Eye (tissue), 1 donor: ENCODE results near the gene WDR27.

Experiments
- DNase-seq: peaks from one replicate; pipeline ENCODE4 v3.0.0-alpha.2; 2015

The WDR27 gene

DNA sequence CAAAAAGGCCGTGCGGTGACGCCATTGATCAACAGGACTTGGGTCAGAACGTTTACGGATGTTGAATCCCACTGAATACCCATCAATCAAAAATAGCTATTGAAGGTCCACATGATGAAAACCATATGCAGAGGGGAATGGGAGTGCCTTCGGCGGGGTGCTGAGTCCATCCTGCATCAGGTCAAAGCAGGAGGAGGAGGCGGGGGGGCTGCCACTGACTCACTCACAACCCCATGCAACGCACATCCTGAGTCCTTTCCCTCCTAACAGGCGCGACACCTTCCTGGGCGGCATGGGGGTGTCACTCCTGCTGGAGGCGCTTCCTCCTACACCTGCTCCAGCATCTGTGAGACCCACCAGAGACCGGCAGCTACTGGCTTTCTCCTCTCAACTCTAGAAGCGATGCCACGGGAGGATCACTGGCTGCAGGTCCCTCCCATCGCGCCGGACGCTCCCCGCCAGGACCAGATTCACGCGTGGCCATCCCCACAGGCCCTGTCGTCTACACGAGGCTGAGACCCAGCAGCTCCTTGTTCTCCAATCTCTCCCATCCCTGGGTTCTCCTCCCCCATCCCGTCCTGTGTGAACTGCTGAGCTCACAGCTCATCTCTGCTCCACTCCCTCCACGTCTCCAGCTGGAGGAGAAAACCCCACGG lies 277.6 kb downstream of the WDR27 start:
- DNase-seq: no peak

GRCh38 chr6:169421586-169422264 lies 280.1 kb downstream of the WDR27 start:
- no peak for DNase-seq

GRCh38 chr6:169420912-169421543 lies 280.8 kb downstream of the WDR27 start:
- DNase-seq: peak; percentile 72

DNA sequence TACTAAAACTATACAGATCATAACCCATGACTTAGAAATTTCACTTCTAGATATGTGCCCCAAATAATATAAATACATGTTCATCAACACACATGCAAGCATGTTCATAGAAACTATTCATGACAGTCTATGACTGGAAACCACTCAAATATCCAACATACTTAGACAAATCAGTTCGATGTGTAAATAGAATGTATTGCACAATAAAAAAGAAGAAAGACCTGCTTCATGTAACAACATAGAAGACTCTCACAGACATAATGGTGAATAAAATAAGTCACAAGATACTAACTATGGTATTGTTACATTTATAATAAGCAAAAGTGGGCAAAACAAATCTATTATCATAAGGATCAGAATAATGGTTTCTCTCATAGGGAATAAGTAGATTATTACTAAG lies 284.7 kb downstream of the WDR27 start:
- DNase-seq: no peak

GRCh38 chr6:169416249-169416648 lies 285.6 kb downstream of the WDR27 start:
- DNase-seq: no peak

DNA sequence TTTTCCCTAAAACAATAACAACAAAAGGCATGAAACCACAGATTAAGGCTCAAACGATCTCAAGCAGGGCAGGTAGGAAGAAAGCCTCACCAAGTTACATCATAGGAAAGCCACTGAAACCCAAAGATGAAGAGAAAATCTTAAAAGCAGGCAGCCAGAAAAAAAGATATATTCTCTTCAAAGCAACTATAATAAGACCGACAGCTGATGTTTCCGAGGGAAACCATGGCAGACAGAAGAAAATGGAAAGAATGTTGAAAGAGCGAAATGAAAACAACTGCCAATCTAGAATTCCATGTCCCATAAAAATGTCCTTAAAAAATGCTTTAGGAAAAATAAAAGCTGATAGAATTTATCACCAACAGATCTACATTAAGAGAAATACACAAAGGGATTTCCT lies 286.6 kb downstream of the WDR27 start:
- peak; percentile 13 for DNase-seq

DNA sequence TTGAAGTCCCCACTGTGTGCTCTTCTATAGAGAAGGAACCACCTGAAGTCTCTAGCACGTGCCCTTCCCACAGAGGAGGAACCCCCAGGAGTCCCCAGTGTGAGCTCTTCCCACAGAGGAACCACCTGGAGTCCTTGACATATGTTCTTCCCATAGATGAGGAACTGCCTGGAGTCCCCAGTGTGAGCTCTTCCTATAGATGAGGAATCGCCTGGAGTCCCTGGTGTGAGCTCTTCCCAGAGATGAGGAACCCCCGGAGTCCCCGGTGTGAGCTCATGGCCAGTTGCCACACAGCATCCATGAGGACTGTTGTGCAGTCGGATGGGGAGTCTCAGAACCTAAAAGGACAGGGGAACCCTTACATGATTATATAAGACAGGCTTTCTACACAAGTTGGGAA lies 290.1 kb downstream of the WDR27 start:
- no peak for DNase-seq

DNA sequence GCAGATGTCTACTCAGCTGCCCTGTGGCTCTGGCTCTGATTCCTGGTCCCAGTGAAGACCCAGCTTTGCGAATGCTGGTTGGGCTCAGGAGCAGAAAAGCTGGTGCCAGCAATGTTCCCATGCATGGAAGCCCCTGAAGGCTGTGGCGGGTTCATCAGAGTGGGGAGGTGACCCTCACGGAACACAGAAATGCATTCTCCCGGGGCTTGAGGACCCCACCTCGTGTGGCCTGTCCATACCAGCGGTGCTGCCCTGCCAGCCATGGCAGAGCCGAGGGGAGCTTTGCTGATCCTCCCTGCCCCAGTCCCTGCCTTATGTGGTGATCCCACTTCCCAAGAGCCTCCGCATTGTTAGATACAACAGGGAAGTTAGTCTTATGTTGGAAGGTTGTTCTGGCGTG lies 290.5 kb downstream of the WDR27 start:
- no peak for DNase-seq

DNA sequence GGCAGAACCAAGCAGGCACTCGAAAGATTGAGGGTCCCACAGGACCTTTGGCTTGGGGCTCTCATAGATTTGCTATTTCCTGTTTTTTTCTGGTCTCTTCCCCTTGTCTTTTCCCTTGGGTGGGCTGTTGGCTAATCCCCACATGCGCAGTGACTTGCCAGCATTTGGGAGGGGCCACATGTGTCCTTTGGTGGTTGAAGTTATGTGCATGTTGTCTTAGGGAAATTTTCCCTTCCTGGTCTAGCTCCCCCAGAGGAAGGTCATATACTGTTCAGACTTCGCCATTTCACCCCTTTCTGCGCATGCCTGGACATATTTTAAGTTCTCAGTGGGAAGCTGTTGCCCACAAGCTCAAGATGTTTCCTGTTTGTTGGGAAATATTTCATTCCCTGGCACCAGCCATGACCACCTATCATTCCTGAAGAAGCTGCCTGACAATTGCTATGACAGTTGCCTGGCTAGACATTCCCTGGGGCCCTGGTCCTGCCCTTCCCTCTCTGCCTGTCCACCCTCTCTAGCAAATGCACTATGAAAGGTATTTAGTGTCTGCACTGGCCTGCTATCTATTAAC lies 292.0 kb downstream of the WDR27 start:
- DNase-seq: no peak

GRCh38 chr6:169407325-169407724 lies 294.5 kb downstream of the WDR27 start:
- DNase-seq: no peak
